CD4-positive, alpha-beta T cell treated with Interleukin-4 for 1 hour (primary cell): ENCODE results near the gene ZNF554.
A peak's percentile ranks its signal among the peaks of the same experiment; 100 is the strongest.

Experiments
- DNase-seq, 2 donors: peaks; one replicate each; pipeline ENCODE4 v3.0.0-alpha.2; 2020 to 2022

Gene ZNF554

DNA sequence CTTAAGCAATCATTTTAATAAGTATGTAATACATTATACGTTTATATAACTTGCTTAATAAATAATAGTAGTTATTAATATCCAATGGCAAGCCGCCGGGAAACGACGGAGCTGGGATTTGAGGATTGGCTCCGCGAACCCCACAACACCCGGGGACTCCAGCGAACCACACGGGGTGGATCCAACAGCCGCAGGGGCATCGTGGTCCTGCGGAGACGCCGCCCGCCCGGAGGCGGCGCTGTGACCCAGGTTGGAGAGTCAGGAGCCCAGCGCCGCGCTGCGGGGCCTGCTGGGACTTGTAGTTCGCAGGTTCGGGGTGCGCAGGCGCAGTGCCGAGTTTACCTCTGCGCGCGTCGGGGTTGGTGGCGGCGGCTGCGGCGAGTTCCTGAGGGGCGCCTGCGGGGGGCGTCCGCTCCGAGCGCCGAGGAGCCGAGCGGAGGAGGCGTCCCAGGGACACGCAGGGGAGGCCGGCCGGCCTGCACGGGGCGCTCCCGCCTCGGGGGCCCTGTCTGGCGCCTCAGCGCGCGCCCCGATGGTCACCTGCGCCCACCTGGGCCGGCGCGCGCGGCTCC, at the start of gene ZNF554:
Gene ZNF554, plus strand, starts transcription at position 329 of the 572 bp plus-strand sequence. Its CDS starts 204 bp downstream, at position 533.
- peak; percentile 96 to 97 for DNase-seq

DNA sequence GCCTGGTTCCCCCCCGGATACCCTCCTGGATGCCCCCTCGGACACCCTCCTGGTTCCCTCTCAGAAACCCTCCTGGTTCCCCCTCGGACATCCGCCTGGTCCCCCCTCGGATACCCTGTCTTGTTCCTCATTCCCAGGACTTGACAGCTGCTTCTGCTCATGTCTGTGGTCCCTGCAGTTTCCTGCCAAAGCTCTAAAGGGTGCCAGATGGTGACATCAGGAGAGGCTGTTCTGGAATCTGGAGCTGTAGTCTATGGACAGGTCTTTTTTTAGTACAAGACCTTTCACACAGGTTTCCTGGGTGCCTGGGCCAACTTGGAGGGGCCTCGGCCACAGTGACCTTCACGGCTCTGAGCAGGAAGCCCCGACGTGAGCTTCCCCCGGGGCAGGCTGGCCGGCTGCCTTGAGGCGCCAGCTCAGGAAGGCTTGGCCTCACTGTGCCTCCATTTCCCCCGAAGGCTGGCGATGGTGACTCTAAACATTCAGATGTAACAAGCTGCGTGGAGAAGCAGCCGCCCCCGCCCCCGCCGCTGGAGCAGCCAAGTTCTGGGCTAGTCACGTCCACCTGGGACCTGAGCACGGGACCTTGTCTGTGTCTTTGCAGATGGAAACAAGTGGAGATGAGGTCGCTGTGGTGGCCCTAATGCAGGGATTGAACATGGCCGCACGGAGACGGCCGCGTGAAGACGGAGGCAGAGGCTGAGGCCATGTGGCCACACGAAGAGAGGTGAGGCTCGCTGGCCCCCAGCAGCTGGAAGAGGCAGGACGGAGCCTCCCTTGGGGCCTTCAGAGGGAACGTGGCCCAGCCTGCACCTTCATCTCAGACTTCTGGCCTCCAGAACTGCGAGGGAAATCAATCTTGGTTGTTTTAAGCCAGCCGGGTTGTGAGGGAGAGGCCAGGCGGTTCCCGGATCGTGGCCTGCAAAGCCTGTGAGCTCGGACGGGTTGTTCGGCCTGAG, 49.3 kb upstream of the ZNF554 start:
- DNase-seq = no peak

DNA sequence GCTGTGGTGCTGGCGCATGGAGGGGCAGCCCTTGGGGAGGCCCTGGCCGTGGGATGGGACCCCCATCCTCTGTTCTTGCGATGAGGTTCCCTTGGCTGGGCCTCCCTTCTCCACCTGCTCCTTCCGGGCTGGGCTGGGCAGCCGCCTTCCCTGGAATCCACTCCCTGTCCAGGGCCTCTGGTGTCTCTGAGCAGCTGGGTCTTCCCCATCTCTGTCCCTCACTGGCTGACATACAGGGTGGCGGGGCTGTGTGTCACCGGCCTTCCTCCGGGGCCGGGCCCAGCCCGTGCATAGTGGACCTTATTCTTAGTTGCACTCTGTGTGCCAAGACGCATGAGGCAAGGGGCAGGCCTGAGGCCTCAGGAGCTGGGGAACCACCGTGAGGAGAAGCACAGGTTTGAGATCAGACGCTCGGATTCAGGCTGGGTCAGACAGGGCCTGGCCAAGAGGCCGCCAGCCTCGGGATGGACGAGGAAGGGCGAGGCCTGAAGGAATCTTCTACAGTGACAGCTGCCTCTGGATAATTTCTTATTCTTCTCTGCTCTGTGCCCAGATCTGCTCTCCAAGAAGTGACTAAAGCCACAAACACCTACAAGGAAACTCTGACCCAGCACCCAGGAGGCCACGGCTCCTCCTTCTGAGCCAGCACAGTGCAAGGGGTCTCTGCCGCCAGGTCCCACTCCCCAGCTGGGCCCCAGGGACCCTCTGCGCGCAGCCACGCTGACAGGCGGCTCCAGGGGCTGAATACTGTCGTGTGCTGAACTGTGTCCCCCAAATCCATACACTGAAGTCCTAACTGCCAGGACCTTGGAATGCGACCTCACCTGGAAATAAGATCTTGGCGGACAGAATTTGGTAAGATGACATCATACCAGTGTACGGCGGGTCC, 47.6 kb upstream of the ZNF554 start:
- no peak for DNase-seq

DNA sequence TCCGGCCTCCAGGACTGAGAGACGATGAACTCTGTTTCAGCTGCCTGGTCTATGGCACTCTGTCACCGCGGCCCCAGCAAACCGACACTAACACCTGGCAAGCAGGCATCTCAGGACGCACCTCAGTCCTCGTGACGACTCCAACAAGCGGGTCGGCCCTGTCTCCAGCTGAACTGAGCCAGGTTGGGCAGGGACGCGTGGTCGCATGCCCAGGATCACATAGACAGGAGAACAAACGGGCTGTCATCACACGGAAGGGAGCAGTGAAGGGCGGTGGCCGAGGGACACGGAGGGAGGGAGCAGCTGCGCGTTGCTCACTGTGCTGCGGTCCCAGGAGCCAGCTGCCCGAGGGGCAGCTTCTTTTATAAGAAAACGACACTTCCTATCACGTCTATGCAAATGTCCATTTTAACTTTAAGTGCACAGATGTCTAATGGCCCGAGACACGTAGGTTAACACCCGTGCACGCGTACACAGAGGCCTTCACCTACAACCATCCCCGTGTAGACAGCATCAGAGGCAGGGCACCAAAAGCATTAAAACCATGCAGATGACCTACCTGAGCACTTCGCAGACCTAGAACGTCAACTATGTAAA, 45.5 kb upstream of the ZNF554 start:
- DNase-seq = no peak

DNA sequence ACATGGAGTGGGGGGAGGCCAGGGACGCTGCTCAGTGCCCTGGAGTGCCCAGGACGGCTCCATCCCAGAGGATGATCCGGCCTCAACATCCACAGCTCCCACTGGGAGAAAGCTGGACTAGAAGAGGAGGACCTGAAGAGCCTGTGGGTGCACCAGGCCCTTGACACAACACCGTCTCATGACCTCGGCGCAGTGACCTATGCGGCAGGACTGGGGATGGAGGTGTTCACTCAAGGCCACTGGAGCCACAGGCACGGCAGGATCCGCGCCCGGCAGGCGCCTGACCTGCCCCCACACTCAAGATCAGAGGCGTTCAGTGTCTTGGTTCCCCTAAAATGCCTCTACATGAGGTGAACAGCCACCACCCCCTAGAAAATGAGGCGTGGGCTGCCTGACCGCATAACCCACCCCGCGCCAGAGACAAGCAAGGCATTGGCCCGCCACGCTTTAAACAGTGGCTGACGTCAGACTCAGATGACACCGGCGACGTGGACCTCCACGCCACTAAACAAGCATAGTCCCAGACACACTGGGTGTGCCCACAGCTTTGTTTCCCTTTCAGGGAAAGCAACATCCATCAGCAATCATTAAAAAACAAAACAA, 44.6 kb upstream of the ZNF554 start:
- DNase-seq = no peak

DNA sequence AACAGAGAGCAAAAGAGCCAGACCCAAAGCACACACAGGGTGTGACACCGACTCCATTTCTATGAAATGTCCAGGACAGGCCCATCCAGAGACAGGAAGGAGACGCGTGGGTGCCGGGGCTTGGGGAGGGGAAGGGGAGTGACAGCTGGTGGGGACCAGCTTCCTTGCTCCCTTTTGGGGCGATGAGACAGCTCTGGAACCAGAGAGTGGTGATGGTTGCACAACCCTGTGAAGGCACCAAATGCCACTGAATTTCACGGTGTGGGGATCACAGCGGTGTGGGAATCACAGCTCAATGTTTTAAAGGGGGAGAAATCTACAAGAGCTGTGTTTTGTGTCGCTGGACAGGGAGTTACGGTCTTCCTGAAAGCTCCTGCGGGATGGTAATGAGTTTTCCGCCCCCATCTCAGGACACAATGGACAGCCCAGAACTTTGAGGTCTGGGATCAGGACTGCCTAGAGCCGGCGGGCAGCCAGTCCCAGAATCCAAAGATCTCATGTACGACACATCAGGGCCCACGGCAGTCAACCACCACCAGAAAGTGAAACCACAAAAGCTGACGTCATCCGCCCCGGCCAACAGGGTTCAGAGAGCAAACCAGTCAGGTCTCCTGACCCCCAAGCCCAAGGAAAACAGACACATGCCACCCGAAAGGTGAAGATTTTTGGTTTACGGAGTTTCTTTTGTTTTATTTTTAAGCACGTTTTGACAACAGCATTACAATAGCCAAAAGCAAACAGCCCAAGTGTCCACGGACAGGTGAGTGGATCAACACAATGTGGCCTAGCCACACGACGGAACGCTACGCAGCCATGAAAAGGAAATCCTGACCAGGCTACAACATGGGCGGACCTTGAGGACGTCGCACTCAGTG, 43.9 kb upstream of the ZNF554 start:
- DNase-seq = peak; percentile 71 to 76

DNA sequence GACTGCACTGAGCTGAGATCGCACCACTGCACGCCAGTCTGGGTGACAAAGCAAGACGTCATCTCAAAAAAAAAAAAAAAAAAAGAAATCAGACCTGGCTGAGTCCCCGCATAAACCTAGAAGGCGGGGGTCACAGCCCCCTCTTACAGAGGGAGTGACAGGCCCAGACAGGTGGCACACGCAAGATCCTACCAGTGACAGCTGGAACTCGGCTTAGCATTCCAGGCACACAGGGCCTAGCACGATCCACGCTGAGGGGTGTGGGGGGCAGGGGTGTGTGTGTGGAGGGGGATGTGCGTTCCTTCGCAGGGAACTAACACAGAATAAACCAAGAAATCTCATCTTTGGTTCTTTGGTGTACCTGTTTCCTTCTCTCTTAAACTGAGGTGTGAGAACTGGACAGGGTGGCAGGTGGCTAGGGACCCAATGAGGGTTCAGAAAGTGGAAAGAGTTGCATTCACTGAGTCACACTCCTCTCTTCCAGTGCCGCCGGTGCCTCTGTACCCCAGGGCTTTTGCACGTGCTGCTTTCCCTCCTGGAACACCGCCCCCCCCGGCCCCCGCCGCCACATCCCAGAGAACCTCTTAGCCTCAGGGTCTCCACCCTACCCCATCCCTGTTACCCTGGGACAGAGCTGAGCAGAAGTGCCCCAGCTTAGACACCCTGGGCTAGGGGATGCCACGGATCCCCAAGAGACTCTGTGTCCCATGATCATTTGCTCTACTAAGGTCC, 41.5 kb upstream of the ZNF554 start:
- DNase-seq = no peak

DNA sequence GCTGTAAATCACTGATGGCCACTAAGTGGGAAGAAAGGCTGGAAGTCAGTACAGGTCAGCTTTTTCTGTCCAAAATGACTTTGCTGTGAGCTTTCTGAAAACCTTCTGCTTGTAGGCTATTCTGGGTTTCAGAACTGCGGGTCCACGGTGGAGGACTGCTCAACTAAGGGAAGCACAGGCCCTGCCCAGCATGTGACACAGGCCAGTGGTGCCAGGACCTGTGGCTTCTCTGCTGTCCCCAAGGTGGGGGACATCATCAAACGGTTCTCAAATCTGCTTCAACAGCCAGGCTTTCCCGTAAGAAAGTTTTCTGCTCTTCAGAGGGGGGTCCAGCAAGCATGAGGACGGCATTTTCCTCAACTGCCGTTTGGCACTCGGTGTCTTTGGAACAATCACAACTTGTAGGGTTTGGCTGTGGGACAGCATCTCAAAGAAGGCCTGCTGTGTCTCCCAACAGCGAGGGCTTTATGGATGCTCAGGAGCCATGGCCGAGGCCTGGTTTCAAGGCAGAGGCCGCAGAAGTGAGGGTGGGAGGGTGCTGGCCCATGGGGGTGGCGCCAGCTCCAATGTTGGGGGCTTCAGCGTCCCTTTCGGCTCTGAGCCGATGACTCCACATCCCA, 40.4 kb upstream of the ZNF554 start:
- no peak for DNase-seq

DNA sequence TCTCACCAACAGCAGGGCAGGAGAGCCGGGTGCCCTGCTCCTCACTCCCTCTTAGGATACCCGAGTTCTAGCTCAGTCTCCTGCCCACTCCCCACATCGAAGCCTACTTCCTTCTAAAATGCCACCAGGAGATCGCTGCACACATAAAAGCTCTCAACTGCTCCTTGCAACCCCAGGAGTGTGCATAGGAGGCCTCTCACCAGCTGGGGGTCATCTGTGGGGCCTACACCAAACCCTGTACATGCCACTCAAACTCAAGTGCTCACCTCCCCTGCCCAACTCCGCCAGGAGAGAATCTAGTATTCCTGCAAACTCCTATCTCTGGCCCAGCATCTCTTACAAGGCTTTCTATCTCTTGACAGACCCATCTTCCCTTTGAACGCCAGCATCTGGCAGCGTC, 39.4 kb upstream of the ZNF554 start:
- no peak for DNase-seq

DNA sequence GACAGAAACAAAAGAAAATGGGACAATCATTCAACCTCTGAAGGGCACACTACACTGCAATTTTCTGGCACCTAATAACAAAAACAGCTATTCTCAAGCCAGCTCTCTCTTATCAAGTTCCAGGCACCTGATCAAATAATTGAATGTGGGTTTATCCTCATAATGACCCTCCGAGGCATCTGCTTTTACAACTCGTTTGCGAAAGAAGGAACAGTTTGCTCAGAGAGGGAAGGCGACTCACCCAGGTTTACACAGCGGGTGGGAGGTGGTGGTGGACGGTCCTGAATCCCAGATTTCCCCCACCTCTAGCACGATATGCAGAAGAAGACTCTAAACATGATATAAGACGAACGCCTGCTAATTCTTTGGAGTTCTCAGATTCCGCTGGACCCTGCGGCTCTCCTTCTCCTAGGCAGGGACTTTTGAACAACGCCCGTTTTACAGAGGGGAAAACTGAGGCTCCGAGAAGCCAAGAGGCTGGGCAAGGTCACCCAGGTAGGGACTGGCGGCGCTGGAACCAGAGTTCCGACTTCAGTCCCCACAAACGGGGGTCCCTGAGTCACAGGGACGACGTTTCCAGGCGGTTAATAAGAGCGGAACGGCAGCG, 37.2 kb upstream of the ZNF554 start:
- no peak for DNase-seq

DNA sequence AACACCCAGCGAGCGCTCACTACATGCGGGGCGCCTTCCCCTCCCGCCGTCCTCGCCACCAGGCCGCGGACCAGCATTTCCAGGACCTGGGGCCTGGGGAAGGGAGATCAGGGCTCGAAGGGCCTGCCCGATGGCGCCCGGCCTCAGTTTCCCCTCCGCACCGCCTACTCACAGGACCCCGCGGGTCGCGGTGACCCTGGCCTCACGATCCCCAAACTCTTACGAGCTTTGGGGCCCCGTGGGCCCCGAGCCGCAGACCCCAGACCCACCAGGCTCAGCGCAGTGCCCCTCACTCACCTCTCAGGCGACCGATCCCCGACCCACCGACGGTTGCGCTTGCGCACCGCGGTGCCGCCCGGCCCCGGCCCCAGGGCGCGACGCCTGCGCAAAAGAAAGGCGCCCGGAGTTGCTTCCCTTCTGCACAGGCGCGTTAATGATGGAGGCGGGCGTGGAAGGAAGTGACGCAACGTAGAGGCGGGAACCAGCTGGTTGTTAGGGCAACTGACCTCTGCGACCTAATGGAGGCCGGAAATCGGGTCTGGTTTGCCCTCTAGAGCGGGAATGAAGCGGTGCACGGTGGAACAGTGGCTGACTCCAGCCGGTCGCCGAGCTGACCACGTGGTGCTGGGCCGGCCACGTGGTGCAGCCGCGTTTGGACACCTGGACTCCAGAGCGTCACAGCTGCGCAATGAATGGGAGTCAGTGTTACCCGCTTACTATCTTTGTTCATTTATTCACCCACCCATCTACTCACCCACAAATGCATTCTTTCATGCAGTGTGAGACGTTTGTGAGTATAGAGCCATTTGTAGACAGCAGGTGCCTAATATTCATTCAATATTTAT, 36.5 kb upstream of the ZNF554 start, which contains the start of gene SGTA:
Gene SGTA, minus strand, starts transcription at position 338 of the 845 bp plus-strand sequence. CDS start 14,205 bp downstream, outside the sequence.
- peak; percentile 98 to 99 for DNase-seq

DNA sequence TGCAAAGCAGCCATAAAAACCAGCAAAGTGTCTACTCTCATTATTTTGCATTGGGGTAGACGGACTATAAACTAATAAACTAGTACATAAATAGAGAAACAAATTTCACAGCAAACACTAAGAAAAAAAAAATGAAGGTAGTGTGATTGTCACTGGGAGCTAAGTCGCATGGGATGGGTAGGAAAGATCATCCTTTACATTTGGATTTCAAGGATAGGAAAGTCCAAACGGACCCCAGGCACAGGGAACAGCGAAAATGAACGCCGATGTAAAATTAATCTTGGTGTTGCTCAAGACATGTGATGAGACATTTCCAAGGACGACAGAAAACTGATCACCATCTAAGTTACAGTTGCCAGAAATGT, 35.9 kb upstream of the ZNF554 start:
- no peak for DNase-seq

DNA sequence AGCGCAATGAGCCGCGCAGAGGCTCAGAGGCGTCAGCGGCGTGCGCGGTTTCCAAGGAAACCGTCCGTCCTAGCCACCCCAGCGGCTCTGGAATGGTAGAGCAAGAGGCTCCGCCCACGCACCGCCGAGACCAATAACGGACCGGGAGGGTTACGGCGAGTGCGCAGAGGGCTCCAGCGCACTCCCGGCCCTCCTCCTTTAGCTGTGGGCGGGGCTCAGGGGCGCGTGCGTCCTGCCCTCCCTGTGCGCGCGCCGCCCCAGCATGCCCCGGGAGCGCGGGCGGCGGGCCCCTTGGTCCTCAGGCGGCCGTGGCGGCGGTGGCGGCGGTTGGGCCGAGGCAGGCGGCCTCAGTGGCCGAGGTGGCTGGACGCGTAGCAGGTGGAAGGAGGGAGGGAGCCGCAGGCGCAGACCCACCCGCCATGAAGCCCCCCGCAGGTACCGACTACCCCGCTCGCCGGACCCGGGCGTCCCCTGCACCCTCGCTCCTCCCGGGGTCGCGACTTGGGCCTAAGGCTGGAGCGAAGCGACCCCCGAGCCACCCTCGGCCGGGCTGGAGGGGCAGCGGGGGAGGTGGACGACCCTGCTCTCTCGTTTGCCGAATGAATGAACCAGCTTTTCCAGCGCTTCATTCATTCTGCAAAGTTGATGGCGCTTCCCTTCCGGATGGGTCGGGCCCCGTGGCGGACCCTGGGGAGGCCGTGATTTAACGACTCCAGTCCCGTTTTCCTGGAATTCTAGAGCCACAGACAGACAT, 34.2 kb upstream of the ZNF554 start, which contains the start of gene THOP1:
Gene THOP1, plus strand, starts transcription at position 260 of the 754 bp plus-strand sequence. Its CDS starts 160 bp downstream, at position 420.
- DNase-seq = peak; percentile 98 to 99

DNA sequence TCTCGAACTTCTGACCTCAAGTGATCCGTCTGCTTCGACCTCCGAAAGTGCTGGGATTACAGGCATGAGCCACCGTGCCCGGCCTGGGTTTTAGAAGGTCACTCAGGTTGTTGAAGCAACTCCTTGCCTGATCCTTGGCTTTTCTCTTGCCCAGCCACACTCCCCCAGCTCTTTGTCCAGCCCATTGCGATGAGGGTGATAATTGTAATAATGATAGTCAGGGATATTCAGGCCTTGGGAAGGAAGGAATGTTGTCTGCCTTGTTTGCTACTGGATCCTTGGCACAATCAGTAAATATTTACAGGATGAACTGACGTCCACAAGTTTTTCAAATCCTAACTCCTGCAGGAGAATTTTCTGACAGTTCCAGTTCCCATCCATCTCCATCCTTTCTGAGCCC, 32.6 kb upstream of the ZNF554 start:
- no peak for DNase-seq

DNA sequence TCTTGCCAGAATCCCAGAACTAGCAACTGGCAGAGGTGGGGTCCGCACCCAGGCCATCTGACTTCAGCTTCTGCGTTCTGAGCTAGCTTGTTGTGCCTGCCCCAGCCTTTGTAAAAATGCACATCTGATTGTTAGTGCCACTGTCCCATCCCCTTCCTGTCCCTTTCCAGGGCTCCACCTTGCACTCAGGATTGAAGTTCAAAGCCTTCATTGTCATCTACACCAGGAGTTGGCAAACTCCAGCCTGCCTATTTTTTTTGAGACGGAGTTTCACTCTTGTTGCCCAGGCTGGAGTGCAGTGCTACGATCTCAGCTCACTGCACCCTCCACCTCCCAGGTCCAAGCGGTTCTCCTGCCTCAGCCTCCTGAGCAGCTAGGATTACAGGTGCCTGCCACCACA, 31.4 kb upstream of the ZNF554 start:
- DNase-seq = no peak

DNA sequence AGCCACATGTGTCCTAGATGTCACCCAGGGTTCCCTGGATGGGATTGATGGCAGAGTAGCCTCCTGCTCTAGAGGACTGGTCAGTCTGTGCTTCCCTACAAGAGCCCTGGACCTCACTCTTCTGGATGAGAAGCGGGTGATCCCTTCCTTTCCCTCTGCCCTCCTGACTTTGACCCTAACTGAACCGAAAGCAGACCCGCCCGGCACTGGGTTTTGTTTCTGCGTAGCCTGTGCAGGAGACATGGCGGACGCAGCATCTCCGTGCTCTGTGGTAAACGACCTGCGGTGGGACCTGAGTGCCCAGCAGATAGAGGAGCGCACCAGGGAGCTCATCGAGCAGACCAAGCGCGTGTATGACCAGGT, 29.5 kb upstream of the ZNF554 start:
- no peak for DNase-seq

DNA sequence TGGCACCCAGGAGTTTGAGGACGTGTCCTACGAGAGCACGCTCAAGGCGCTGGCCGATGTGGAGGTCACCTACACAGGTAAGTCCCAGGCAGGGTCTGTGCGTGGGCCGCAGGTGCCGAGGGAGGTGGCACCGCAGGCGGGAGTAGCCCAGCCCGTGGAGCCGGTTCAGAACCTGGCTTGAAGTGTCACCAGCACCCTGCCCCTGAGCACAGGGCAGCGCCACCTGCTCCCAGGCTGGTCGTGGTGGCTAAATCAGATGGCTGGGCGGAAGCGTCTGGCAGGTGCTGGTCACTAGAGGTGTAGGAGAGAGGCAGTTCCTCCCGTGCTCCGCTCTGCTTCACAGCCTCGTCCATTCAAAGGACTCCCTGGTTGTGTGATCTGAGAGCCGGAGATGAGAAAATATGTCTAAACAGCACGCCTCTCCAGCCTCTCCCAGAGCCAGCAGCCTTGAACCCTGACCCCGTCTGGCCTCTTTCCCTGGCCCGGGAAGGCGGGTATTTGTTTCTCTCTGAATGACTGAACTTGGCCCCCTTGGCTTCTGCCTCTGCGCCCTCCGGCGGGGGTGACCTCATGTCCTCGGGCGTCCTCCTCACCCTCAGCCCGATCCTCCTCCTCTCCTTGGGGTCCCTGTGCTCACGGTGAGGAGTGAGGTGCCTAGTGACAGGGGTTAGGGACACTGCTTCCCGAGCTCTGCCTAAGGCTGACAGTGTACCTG, 29.0 kb upstream of the ZNF554 start:
- DNase-seq = no peak
